AG08396 (cell line): ENCODE results near the gene ZNF669.
"Not testable (repeated sequence)": the region's sequence is repeated elsewhere in the genome, so short reads cannot be mapped to it uniquely, and the experiment has no call there.

Source experiments
- DNase-seq: peaks from one replicate; pipeline ENCODE4 v3.0.0; 2012; ENCODE audit warnings: low spot score, mixed read lengths

The ZNF669 gene

GRCh38 chr1:247103859-247104591 lies at the start of gene ZNF669:
Gene ZNF669, minus strand, starts transcription at chr1:247104356. Its CDS starts 157 bp downstream, at chr1:247104199.
- DNase-seq: peak; percentile 96

GRCh38 chr1:247147781-247148180 lies 43.6 kb upstream of the ZNF669 start:
- DNase-seq: no peak

GRCh38 chr1:247147120-247147519 lies 43.0 kb upstream of the ZNF669 start:
- DNase-seq: not testable (repeated sequence)

GRCh38 chr1:247146671-247147070 lies 42.5 kb upstream of the ZNF669 start:
- DNase-seq: no peak

GRCh38 chr1:247145279-247145678 lies 41.1 kb upstream of the ZNF669 start:
- no peak for DNase-seq

GRCh38 chr1:247139557-247139956 lies 35.4 kb upstream of the ZNF669 start:
- not testable (repeated sequence) for DNase-seq

- no peak for DNase-seq
These were observed 27.1 kb upstream of the ZNF669 start for GRCh38 chr1:247131236-247131635.

- not testable (repeated sequence) for DNase-seq
These were observed 23.5 kb upstream of the ZNF669 start for GRCh38 chr1:247127519-247128282.

- DNase-seq: not testable (repeated sequence)
These were observed 22.4 kb upstream of the ZNF669 start for GRCh38 chr1:247126601-247127000.

GRCh38 chr1:247126166-247126565 lies 22.0 kb upstream of the ZNF669 start:
- DNase-seq: not testable (repeated sequence)

GRCh38 chr1:247121382-247121781 lies 17.2 kb upstream of the ZNF669 start:
- no peak for DNase-seq

- DNase-seq: not testable (repeated sequence)
These were observed 16.2 kb upstream of the ZNF669 start for GRCh38 chr1:247120408-247120668.

- DNase-seq: no peak
These were observed 15.6 kb upstream of the ZNF669 start for GRCh38 chr1:247119600-247120407.

- no peak for DNase-seq
These were observed 14.8 kb upstream of the ZNF669 start for GRCh38 chr1:247118946-247119446.

GRCh38 chr1:247115545-247115944 lies 11.4 kb upstream of the ZNF669 start:
- no peak for DNase-seq

GRCh38 chr1:247115141-247115510 lies 11.0 kb upstream of the ZNF669 start:
- DNase-seq: no peak

- DNase-seq: no peak
These were observed 10.4 kb upstream of the ZNF669 start for GRCh38 chr1:247114351-247115140.

GRCh38 chr1:247113733-247114271 lies 9.6 kb upstream of the ZNF669 start:
- DNase-seq: no peak

- no peak for DNase-seq
These were observed 8.9 kb upstream of the ZNF669 start for GRCh38 chr1:247113094-247113497.

- DNase-seq: no peak
These were observed 8.3 kb upstream of the ZNF669 start for GRCh38 chr1:247112479-247112781.

- peak; percentile 89 for DNase-seq
These were observed 7.7 kb upstream of the ZNF669 start for GRCh38 chr1:247111700-247112478.
